ENCODE results near the gene PURB. TPM values are rescaled to one million over a fixed set of nuclear protein-coding genes. Genes with fewer than 3 reads are reported as not detected.

The PURB gene
- total RNA-seq, 2 experiments from 2014 or later = 12.9 to 13.1 TPM

DNA sequence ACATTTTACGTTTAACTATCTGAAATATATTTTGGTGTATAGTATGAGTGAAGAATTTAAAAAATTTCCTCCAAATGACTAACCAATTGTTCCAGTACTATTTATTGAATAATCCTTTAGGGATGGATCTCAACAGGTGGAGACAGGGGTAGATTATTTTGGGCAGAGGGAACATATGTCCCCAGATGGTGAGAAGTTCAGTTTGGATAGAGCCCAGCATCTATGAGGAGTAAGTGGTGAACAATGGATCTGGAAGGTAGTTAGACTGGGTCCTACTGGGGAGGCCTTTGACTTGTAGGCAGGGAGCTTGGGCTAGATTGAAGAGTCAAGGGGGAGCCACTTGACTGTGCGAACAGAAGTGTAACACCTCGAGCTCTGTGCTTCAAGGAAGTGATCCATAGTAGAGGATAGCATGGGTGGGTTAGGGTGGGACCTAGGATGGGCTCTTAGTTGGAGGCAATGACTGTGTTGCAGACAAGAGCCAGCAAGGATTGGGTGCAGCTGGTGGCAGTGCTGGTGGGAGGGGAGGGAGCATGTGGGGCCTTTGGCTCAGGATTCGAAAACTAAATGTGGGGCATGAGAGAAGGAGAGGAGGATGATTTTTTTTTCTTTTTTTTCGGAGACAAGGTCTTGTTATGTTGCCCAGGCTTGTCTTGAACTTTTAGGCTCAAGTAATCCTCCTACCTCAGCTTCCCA lies 3.9 kb upstream of the PURB start:
- Mint-ChIP-seq H3K27me3 (ENCODE audit: low read depth) (no peaks in the 10 kb centered on the region), H3K27ac (peak overlapping the region; percentile 41), H3K36me3 (ENCODE audit: low read depth) (peaks cover 9% of the 10 kb centered on the region), H3K9me3 (peaks cover 3% of the 10 kb centered on the region), H3K4me3 (no peak overlapping the region), H3K4me1 (ENCODE audit: low read depth) (peaks cover 34% of the 10 kb centered on the region)
- intact Hi-C loops (cut with micrococcal nuclease) = loop anchor here (5.0 to 10.0 kb wide), 2 partner anchors 1157 to 1974 kb away; partner anchors contain the start of gene C7orf25
- CTCF ChIA-PET = no interaction called here
- DNase-seq = no peak

DNA sequence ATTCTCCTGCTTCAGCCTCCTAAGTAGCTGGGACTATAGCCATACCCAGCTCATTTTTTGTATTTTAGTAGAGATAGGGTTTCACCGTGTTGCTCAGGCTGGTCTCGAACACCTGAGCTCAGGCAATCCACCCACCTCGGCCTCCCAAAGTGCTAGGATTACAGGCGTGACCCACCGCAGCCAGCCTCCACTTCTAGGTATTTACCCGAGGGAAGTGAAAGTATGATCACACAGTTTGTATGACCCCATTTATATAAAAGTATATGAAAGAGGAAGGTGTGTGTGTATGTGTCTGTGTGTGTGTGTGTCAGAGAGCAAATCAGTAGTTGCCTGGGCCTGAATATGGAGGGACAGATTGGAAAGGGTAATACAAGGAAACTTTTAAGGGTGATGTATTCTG lies 2.0 kb upstream of the PURB start:
- Mint-ChIP-seq H3K27me3 (ENCODE audit: low read depth) (no peaks in the 10 kb centered on the region), H3K4me1 (ENCODE audit: low read depth) (peaks cover 46% of the 10 kb centered on the region), H3K4me3 (no peak overlapping the region), H3K36me3 (ENCODE audit: low read depth) (peaks cover 27% of the 10 kb centered on the region), H3K9me3 (peaks cover 13% of the 10 kb centered on the region), H3K27ac (peak overlapping the region; percentile 100)
- intact Hi-C loops (cut with micrococcal nuclease) = loop anchor here (5.0 to 10.0 kb wide), 2 partner anchors 1155 to 1972 kb away; partner anchors contain the start of gene C7orf25
- DNase-seq = no peak
- CTCF ChIA-PET = interaction anchor here (0.7 kb wide), 1 partner anchor 26 kb away, joined by 7 read pairs; no protein-coding TSS in a partner anchor

DNA sequence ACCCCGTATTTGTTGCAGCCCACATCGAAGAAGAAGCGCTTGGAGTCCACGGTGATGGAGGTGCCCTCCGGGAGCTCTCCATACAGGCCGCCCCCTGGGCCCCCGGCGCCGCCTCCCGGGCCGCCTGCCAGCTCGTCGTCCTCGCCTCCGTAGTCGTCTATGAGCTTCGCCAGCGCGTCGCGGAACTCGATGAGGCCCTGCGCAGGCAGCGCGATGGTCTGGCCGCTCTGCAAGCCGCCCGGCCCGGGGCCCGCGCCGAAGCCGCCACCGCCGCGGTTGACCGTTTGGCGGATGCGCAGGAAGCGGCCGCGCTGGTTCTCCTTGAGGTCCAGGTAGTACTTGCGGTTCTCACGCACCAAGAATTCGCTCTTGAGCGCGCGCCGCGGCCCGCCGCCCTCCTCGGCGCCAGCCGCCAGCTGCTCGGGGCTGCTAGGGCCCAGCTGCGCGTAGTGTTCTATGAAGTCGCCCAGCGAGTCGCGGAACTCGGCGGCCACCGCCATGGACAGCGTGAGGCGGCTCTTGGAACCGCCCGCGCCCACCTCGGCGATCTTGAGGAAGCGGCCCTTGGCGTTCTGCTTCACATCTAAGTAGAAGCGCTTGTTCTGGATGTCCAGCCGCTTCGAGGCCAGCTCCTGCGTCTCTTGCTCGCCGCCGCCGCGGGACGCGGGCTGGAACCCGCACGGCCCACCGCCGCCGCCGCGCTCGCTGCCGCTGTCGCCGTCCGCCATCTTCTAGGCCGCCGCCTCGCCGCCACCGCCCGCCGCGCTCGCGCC lies 523 bp downstream of the PURB start:
- Mint-ChIP-seq H3K4me3 (peak overlapping the region; percentile 96), H3K9me3 (peaks cover 20% of the 10 kb centered on the region), H3K36me3 (ENCODE audit: low read depth) (peaks cover 43% of the 10 kb centered on the region), H3K27ac (peak overlapping the region; percentile 82), H3K27me3 (ENCODE audit: low read depth) (no peaks in the 10 kb centered on the region), H3K4me1 (ENCODE audit: low read depth) (peaks cover 52% of the 10 kb centered on the region)
- CTCF ChIA-PET = interaction anchor here (0.8 to 4.5 kb wide), 6 partner anchors 11 to 252 kb away, joined by 3 to 49 read pairs (median 4); no protein-coding TSS in a partner anchor
- peak; percentile 45 for DNase-seq
- intact Hi-C loops (cut with micrococcal nuclease) = loop anchor here (1.0 to 10.0 kb wide), 12 partner anchors 28 to 1970 kb away; partner anchors contain the start of genes C7orf25, H2AZ2, MYO1G and OGDH

DNA sequence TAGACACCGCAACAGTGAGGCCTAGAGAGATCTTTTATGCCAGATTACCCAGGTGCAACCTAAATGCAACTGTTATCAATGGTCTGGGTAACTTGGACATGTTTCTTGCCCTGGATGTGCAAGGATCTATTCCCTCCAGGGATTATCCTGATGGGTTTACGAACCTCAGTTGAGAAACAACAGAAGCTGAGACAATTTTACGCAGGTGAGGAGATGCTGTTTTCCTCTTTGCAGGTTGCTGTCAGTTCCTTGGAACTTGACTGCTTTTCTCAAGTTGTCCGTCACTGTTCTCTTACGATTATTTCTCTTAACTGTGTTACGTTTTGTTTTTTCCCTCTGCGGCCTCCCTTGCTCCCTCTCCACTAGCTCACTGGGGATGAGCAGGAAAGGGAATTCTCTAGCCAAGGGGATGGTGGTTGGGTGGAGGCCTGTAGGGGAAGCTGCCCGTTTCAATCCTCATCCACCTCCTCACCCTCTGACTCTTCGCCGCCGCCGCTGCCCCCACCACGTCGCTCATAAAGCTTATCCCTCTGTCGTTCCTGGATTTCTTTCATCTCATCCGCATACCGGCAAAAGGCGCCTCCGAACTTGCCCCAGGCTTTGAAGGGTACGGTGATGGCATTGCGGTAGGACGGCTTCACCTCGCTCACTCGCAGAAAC lies 1.2 kb downstream of the PURB start:
- no peak for DNase-seq
- Mint-ChIP-seq H3K4me3 (peak overlapping the region; percentile 96), H3K27ac (peak overlapping the region; percentile 82), H3K4me1 (ENCODE audit: low read depth) (peaks cover 54% of the 10 kb centered on the region), H3K36me3 (ENCODE audit: low read depth) (peaks cover 47% of the 10 kb centered on the region), H3K9me3 (peaks cover 23% of the 10 kb centered on the region), H3K27me3 (ENCODE audit: low read depth) (no peaks in the 10 kb centered on the region)
- intact Hi-C loops (cut with micrococcal nuclease) = loop anchor here (10.0 kb wide), 1 partner anchor 1969 kb away; the partner anchor contains the start of gene C7orf25
- CTCF ChIA-PET = interaction anchor here (0.8 to 4.5 kb wide), 5 partner anchors 11 to 90 kb away, joined by 3 to 49 read pairs (median 4); no protein-coding TSS in a partner anchor

DNA sequence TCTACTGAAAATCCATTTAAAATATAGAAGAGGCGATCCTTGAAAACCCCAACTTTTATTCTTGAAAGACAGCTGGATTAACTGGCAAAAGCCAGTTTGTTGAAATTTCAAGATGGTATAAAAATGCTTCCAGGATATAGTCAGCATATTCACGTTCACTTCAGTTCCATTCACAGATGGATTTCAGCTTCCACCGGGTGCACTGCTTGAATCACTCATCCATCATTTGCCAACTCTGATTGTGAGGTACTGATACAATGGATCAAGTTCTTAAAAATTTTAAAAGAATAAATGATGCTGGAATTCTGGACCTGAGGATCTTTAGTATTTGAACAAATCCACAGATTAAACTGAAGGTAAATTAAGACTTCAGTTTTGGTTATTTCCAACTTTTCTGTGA lies 2.4 kb downstream of the PURB start:
- no peak overlapping the region for H3K27ac Mint-ChIP-seq
- intact Hi-C loops (cut with micrococcal nuclease) = loop anchor here (10.0 kb wide), 1 partner anchor 1968 kb away; the partner anchor contains the start of gene C7orf25
- H3K4me1 Mint-ChIP-seq (ENCODE audit: low read depth) = peaks cover 53% of the 10 kb centered on the region
- H3K36me3 Mint-ChIP-seq (ENCODE audit: low read depth) = peaks cover 47% of the 10 kb centered on the region
- no peaks in the 10 kb centered on the region for H3K27me3 Mint-ChIP-seq (ENCODE audit: low read depth)
- CTCF ChIA-PET = interaction anchor here (0.8 to 4.5 kb wide), 4 partner anchors 10 to 253 kb away, joined by 3 to 49 read pairs (median 4); no protein-coding TSS in a partner anchor
- H3K9me3 Mint-ChIP-seq = peaks cover 23% of the 10 kb centered on the region
- DNase-seq = no peak
- no peak overlapping the region for H3K4me3 Mint-ChIP-seq

DNA sequence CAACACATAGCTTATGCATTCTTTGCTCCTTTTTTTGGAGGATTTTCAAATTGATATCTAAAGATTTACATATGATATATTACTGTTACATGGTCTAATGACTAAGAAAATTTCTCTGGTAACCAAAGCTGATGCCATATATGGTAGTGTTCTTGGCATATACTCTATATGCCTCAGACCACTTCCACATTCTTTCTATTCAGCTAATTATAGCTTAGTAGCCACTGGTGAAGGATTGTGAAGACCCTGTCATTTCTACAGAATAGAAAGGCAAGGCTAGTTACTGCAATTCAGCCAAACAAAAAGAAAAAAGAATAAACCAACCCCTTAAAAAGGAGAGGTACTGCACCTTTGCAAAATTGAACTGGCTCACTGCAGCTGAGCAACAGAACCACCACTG lies 3.7 kb downstream of the PURB start:
- Mint-ChIP-seq H3K4me1 (ENCODE audit: low read depth) (peaks cover 51% of the 10 kb centered on the region), H3K36me3 (ENCODE audit: low read depth) (peaks cover 47% of the 10 kb centered on the region), H3K9me3 (peaks cover 25% of the 10 kb centered on the region), H3K4me3 (no peak overlapping the region), H3K27me3 (ENCODE audit: low read depth) (no peaks in the 10 kb centered on the region), H3K27ac (no peak overlapping the region)
- no peak for DNase-seq
- intact Hi-C loops (cut with micrococcal nuclease) = loop anchor here (10.0 kb wide), 1 partner anchor 1967 kb away; the partner anchor contains the start of gene C7orf25
- CTCF ChIA-PET = interaction anchor here (0.7 to 4.5 kb wide), 6 partner anchors 9 to 254 kb away, joined by 3 to 49 read pairs (median 3); no protein-coding TSS in a partner anchor

DNA sequence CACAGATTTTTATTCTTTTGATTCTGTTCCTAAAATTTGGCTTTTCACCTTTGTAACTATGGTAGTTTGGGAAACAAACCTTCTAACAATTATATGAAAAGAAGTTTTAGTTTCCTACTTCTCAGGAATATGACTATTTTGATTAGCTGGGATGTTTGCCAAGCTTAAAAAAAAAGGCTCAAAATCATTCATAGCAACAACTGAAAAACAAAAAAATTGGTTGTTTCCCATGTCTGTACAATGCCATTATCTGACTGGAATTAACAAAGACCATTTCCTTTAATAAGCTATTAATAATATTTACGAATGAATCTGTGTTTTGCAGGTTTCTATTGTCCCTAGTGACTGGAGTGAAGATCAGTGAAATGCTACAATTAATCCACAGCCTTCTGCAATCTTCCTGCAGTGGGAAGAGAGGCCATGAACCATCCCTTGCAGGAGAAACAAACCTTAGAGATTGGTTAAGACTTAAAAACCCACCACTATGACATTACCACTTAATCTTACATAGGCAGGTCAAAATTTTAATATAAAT lies 4.2 kb downstream of the PURB start:
- no peak overlapping the region for H3K27ac Mint-ChIP-seq
- DNase-seq = no peak
- H3K9me3 Mint-ChIP-seq = peaks cover 28% of the 10 kb centered on the region
- CTCF ChIA-PET = interaction anchor here (0.8 to 4.5 kb wide), 5 partner anchors 19 to 254 kb away, joined by 3 to 49 read pairs (median 3); no protein-coding TSS in a partner anchor
- peaks cover 47% of the 10 kb centered on the region for H3K36me3 Mint-ChIP-seq (ENCODE audit: low read depth)
- intact Hi-C loops (cut with micrococcal nuclease) = loop anchor here (10.0 kb wide), 1 partner anchor 1966 kb away; the partner anchor contains the start of gene C7orf25
- peak overlapping the region; percentile 57 for H3K4me3 Mint-ChIP-seq
- no peaks in the 10 kb centered on the region for H3K27me3 Mint-ChIP-seq (ENCODE audit: low read depth)
- peaks cover 50% of the 10 kb centered on the region for H3K4me1 Mint-ChIP-seq (ENCODE audit: low read depth)

DNA sequence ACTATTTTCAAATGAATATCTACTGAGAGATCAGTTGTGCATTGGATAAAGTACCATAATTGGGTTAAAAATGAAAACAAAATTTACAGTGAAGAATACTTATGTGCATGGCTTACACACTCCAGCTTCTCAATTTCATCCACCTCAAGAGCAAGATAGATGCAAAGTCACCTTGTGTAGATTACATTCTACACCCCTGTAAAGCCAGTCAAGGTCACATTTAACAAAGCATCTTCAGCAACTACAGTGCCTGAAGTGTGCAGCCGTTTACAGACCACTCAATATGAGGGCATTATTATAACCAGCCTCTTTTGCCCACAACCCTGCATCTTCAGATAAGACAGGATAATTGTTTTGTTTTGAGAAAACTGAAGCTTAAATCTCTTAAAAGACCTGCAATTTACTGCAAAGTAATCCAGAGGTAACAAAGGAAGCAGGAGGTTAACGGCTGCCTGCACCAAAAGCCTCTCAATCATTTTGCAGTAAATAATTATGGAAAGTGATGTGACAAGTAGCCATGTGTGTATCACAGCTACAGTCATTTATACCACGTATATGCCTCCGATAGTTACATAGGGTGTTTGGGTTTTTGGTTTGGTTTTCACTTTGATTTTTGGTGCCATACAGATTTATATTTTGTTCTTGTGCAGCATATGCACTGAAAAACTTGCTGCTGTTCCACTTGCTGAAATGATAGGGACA lies 4.9 kb downstream of the PURB start:
- Mint-ChIP-seq H3K4me1 (ENCODE audit: low read depth) (peaks cover 46% of the 10 kb centered on the region), H3K27me3 (ENCODE audit: low read depth) (no peaks in the 10 kb centered on the region), H3K36me3 (ENCODE audit: low read depth) (peaks cover 43% of the 10 kb centered on the region), H3K27ac (peak overlapping the region; percentile 67), H3K4me3 (peak overlapping the region; percentile 57), H3K9me3 (peaks cover 31% of the 10 kb centered on the region)
- intact Hi-C loops (cut with micrococcal nuclease) = loop anchor here (10.0 kb wide), 1 partner anchor 1966 kb away; the partner anchor contains the start of gene C7orf25
- CTCF ChIA-PET = interaction anchor here (1.3 to 4.5 kb wide), 3 partner anchors 20 to 43 kb away, joined by 3 to 49 read pairs (median 6); no protein-coding TSS in a partner anchor
- DNase-seq = no peak

DNA sequence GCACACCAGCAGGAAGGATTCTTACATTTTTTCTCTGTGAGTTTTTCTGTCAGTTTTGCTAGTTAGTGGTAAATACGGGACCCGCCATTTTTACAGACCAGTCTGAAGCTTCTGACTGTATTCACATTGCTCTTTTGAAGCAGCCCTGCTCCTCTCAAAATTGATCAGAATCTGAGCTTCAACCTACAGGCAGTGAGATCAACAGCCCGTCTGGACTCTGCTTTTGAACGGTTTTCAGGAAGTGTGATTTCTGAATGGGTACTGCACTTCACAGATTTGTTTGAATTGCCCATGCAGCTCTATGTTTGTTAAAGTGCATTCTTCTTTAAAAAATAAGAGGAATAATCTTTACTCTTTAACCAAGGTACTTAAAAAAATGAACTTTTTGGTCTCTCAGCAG lies 8.9 kb downstream of the PURB start:
- H3K27ac Mint-ChIP-seq = no peak overlapping the region
- peaks cover 20% of the 10 kb centered on the region for H3K9me3 Mint-ChIP-seq
- DNase-seq = no peak
- peaks cover 14% of the 10 kb centered on the region for H3K36me3 Mint-ChIP-seq (ENCODE audit: low read depth)
- CTCF ChIA-PET = interaction anchor here (0.7 to 0.8 kb wide), 2 partner anchors 19 to 51 kb away, joined by 3 to 4 read pairs; no protein-coding TSS in a partner anchor
- peaks cover 19% of the 10 kb centered on the region for H3K4me1 Mint-ChIP-seq (ENCODE audit: low read depth)
- intact Hi-C loops (cut with micrococcal nuclease) = no loop called here
- no peak overlapping the region for H3K4me3 Mint-ChIP-seq
- H3K27me3 Mint-ChIP-seq (ENCODE audit: low read depth) = no peaks in the 10 kb centered on the region

DNA sequence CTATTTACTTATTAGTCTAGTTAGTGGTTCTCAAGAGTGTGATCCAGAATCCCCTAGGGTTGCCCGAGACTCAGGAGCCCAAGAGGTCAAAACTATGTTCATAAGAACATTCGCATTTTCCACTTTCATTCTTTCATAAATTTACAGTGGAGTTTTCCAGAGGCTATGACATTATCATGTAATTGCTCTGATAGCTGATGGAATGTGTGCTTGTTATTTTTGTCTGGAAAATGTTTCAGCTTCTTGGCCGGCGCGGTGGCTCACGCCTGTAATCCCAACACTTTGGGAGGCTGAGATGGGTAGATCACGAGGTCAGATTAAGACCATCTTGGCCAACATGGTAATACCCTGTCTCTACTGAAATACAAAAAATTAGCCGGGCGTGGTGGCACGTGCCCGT lies 10.1 kb downstream of the PURB start:
- no peak overlapping the region for H3K4me3 Mint-ChIP-seq
- no peak for DNase-seq
- H3K36me3 Mint-ChIP-seq (ENCODE audit: low read depth) = peaks cover 8% of the 10 kb centered on the region
- CTCF ChIA-PET = interaction anchor here (0.7 to 1.0 kb wide), 2 partner anchors 13 to 18 kb away, joined by 3 read pairs; no protein-coding TSS in a partner anchor
- H3K27me3 Mint-ChIP-seq (ENCODE audit: low read depth) = no peaks in the 10 kb centered on the region
- no peak overlapping the region for H3K27ac Mint-ChIP-seq
- peaks cover 8% of the 10 kb centered on the region for H3K4me1 Mint-ChIP-seq (ENCODE audit: low read depth)
- H3K9me3 Mint-ChIP-seq = peaks cover 21% of the 10 kb centered on the region
- intact Hi-C loops (cut with micrococcal nuclease) = no loop called here

DNA sequence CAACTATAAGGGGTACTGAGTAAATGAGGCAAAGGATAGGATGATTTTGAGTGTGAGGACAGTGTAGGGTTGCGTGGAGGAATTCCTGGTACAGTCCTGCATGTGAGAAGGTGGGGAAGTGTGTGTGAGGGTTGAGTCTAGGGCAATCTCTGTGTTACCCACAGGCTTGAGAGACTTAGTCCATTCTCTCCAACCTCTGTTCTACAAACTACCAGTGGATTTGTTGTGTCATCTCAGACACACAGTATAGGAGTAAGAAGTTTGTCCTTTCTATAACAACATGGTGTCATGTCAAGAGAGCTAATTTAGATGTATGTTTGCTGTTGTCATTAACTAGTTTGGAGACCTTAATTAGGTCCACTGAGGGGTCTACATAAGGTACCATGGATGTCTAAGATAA lies 12.5 kb downstream of the PURB start:
- H3K27ac Mint-ChIP-seq = no peak overlapping the region
- no peaks in the 10 kb centered on the region for H3K36me3 Mint-ChIP-seq (ENCODE audit: low read depth)
- H3K4me1 Mint-ChIP-seq (ENCODE audit: low read depth) = no peaks in the 10 kb centered on the region
- intact Hi-C loops (cut with micrococcal nuclease) = no loop called here
- no peak overlapping the region for H3K4me3 Mint-ChIP-seq
- no peak for DNase-seq
- H3K9me3 Mint-ChIP-seq = peaks cover 16% of the 10 kb centered on the region
- CTCF ChIA-PET = interaction anchor here (0.6 to 1.1 kb wide), 3 partner anchors 9 to 15 kb away, joined by 3 to 5 read pairs (median 3); no protein-coding TSS in a partner anchor
- no peaks in the 10 kb centered on the region for H3K27me3 Mint-ChIP-seq (ENCODE audit: low read depth)
